A673 (cell line): ENCODE measurements around the gene SNAP25. TPM values are rescaled to one million over a fixed set of nuclear protein-coding genes. Genes with fewer than 3 reads are reported as not detected.

ENCODE experiments used
- BruUV-seq: library from RNA; stranded (reverse); fragments of 400-500 nt; replicated peaks from 2 replicates; lab custom pipeline; 2021; lab: Mats Ljungman, UMichigan
- CTCF ChIA-PET: fragments of 300-600 bp; sonication (Branson Sonifier 250); formaldehyde crosslinking; loops from one replicate; lab custom pipeline; 2022; ENCODE audit warnings: antibody characterized with exemption; lab: Charles Lee
- POLR2A ChIA-PET: fragments of 300-600 bp; sonication (Branson Sonifier 250); formaldehyde crosslinking; loops from one replicate; lab custom pipeline; 2022; ENCODE audit warnings: antibody characterized with exemption; ENCODE audit not compliant: low non-redundant PET; lab: Charles Lee
- DNase-seq: peaks from one replicate; pipeline ENCODE4 v3.0.0-alpha.2; 2015; ENCODE audit warnings: low spot score
- H3K27ac ChIP-seq: fragments of 200-600 bp; sonication (generic); 2 replicates; pipeline ENCODE4 v1.5.1; 2016; ENCODE audit warnings: mixed run types, low read depth, mild to moderate bottlenecking, mixed read lengths, antibody characterized with exemption, low read length; ENCODE audit not compliant: poor library complexity, severe bottlenecking
- H3K27me3 ChIP-seq: fragments of 200-600 bp; sonication (generic); replicated peaks from 2 replicates; pipeline ENCODE4 v1.6.1; 2017; ENCODE audit warnings: mixed run types, low read depth, mild to moderate bottlenecking, mixed read lengths, antibody characterized with exemption, low read length; ENCODE audit not compliant: insufficient read depth, poor library complexity
- H3K36me3 ChIP-seq: fragments of 200-600 bp; sonication (generic); 2 replicates; pipeline ENCODE4 v1.6.1; 2016; ENCODE audit warnings: mixed run types, mild to moderate bottlenecking, mixed read lengths, antibody characterized with exemption, low read length; ENCODE audit not compliant: insufficient read depth, poor library complexity, severe bottlenecking
- H3K4me1 ChIP-seq: fragments of 200-600 bp; sonication (generic); 2 replicates; pipeline ENCODE4 v1.6.1; 2017; ENCODE audit warnings: mixed run types, mild to moderate bottlenecking, mixed read lengths, antibody characterized with exemption, low read length; ENCODE audit not compliant: insufficient read depth, poor library complexity, severe bottlenecking
- H3K4me3 ChIP-seq: fragments of 200-600 bp; sonication (generic); 2 replicates; pipeline ENCODE4 v1.5.1; 2016; ENCODE audit warnings: low read depth, mixed run types, mild to moderate bottlenecking, mixed read lengths, low read length; ENCODE audit not compliant: poor library complexity, severe bottlenecking
- H3K9me3 ChIP-seq: fragments of 200-600 bp; sonication (generic); 2 replicates; pipeline ENCODE4 v1.6.1; 2016; ENCODE audit warnings: mixed run types, low read depth, mild to moderate bottlenecking, mixed read lengths, antibody characterized with exemption, low read length; ENCODE audit not compliant: poor library complexity, severe bottlenecking
- CTCF ChIP-seq: fragments of 300-800, 200-600 bp; sonication (generic); conservative IDR thresholded peaks from 2 replicates; pipeline ENCODE4 v1.5.1; 2017; ENCODE audit warnings: low read depth, mild to moderate bottlenecking, antibody characterized with exemption, low read length, moderate library complexity, mixed read lengths
- EZH2 ChIP-seq: fragments of 200-600 bp; sonication (generic); IDR thresholded peaks from 2 replicates; pipeline ENCODE4 v1.6.1; 2017; ENCODE audit warnings: borderline replicate concordance, low read depth, mild to moderate bottlenecking, mixed read lengths, antibody characterized with exemption, low read length; ENCODE audit not compliant: poor library complexity, severe bottlenecking
- intact Hi-C: fragments of 100-400 bp; cut with micrococcal nuclease; formaldehyde crosslinking; loops from one replicate; pipeline ENCODE4 v1.10.0; 2022; ENCODE audit not compliant: unreplicated experiment
- total RNA-seq: library from RNA; stranded (reverse); gene quantifications from 2 replicates; pipeline ENCODE4 v1.2.3, GENCODE V29; 2021

The SNAP25 gene
- total RNA-seq, 1 experiment from 2014 or later = 5.8 TPM

GRCh38 chr20:10300582-10301446 is 82.2 kb downstream of the SNAP25 start:
- H3K27ac ChIP-seq = no peak overlapping the region
- H3K9me3 ChIP-seq = no peaks in the 10 kb centered on the region
- H3K36me3 ChIP-seq = no peaks in the 10 kb centered on the region
- ChIA-PET CTCF (no interaction called here), POLR2A (no interaction called here)
- TF ChIP-seq EZH2 = no peak
- intact Hi-C loops = no loop called here
- no TSS peak for BruUV-seq
- no peak for DNase-seq
- no peaks in the 10 kb centered on the region for H3K4me1 ChIP-seq
- H3K27me3 ChIP-seq = no peaks in the 10 kb centered on the region
- no peak overlapping the region for H3K4me3 ChIP-seq

- H3K4me1 ChIP-seq = peaks cover 12% of the 10 kb centered on the region
- H3K4me3 ChIP-seq = no peak overlapping the region
- TF ChIP-seq EZH2 (no peak), CTCF (no peak)
- no peaks in the 10 kb centered on the region for H3K27me3 ChIP-seq
- no peak overlapping the region for H3K27ac ChIP-seq
- H3K9me3 ChIP-seq = no peaks in the 10 kb centered on the region
- no TSS peak for BruUV-seq
- ChIA-PET POLR2A (no interaction called here), CTCF (no interaction called here)
- no peaks in the 10 kb centered on the region for H3K36me3 ChIP-seq
- DNase-seq = no peak
- intact Hi-C loops = no loop called here
Measured at GRCh38 chr20:10303852-10304251, 85.2 kb downstream of the SNAP25 start.

GRCh38 chr20:10304471-10305046 is 85.9 kb downstream of the SNAP25 start:
- DNase-seq = no peak
- Histone ChIP-seq H3K9me3 (no peaks in the 10 kb centered on the region), H3K4me1 (peaks cover 12% of the 10 kb centered on the region), H3K4me3 (no peak overlapping the region), H3K27me3 (no peaks in the 10 kb centered on the region), H3K27ac (no peak overlapping the region), H3K36me3 (no peaks in the 10 kb centered on the region)
- intact Hi-C loops = no loop called here
- POLR2A ChIA-PET = no interaction called here
- no peak for TF ChIP-seq EZH2
- CTCF ChIA-PET = no interaction called here
- BruUV-seq = no TSS peak
